ENCODE data around the gene SAMD4A.

GRCh38 chr14:54773171-54774006 lies 206.5 kb downstream of the SAMD4A start:
- TF ChIP-seq, protein P1, sequence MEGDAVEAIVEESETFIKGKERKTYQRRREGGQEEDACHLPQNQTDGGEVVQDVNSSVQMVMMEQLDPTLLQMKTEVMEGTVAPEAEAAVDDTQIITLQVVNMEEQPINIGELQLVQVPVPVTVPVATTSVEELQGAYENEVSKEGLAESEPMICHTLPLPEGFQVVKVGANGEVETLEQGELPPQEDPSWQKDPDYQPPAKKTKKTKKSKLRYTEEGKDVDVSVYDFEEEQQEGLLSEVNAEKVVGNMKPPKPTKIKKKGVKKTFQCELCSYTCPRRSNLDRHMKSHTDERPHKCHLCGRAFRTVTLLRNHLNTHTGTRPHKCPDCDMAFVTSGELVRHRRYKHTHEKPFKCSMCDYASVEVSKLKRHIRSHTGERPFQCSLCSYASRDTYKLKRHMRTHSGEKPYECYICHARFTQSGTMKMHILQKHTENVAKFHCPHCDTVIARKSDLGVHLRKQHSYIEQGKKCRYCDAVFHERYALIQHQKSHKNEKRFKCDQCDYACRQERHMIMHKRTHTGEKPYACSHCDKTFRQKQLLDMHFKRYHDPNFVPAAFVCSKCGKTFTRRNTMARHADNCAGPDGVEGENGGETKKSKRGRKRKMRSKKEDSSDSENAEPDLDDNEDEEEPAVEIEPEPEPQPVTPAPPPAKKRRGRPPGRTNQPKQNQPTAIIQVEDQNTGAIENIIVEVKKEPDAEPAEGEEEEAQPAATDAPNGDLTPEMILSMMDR (conservative IDR thresholded peaks at IDR 0.05; ENCODE audit: low read depth, low read length) = peak; percentile 64
- no peak for TF ChIP-seq EZH2 (IDR thresholded peaks at IDR 0.05; ENCODE audit: borderline replicate concordance, low read depth, low read length, poor library complexity, severe bottlenecking)
